ENCODE measurements around the gene S1PR1.

Gene S1PR1

DNA sequence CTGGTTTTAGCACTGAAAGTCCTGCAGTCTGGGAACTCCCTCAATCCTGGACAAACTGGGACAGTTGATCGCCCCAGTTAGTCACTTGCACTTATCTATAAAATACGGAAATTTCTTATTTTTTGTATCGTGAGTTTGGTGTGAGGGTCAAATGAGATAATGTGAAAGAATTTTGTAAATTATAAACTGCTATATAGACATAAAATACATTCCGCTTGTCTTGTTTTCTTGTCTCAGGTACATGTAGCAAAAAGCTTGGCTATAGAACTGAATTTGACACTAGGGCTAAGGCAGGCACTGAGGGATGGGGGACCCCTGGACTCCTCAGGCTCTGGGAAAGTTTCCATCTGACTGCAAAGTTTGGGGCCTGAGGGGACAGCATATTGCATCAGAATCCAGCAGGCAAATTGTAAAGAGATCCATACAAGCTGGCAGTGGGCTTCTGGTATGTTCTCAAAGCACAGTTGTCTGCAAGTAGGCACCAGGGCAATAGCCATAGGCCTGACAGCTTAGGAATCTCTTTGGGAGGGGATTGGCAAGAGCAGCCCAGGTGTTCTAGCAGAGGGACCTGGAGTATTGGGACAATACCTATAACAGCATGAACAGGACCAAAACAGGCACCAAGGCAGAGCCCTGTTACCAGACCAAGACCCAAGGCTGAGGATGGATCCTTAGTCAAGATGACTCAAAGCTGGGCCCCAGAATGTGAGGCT is 44.3 kb downstream of the S1PR1 start:
- no peak for DNase-seq

DNA sequence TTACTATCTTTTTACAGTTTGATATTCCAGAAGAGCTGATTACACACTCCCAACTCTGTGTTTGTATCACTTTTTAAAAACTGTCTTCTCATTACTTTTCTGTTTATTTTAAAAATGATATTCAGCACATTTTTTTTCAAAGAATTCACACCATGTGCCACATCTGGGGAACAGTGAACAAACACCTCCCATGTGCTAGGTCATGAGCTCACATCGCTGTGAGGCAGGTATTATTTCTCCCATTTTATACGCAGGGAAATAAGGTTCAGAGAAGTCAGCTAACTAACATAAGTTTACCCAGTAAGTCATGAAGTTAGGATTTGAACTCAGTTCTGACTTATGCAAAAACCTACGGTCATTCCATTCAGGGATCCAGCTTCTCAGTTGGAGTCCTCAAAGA is 44.9 kb downstream of the S1PR1 start:
- no peak for DNase-seq

DNA sequence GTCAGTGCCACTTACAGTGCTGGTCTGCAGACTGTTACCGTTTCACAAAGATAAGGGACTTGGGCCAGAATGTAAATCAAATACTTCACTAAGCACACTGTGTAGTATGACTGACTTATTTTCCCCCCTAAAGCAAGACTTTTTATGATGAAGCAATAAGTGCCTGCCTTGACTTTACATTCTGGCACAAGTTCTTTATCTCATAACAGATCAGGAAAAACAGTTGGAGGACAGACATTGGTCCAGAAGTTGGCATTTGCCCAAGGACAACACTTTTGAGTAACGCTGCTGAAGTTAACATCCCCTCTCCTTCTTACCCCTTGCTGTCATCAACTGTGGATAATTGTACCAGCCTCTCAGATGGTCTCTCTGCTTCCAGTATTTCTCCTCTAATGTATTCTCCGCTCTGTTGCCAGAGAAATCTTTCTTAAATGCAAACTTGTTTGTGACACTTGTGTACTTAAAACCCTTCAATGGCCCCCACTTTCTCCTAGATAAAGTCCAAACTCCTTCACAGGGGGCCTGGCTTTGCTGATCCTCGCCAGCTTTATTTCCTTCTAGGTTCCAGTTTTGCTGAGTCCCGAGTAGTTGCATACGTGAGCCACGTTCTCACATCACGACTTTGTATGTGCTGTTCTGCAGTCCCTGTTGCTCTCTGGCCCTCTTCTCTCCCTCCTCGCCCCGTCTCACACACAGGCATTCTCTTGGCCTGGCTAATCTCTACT is 45.7 kb downstream of the S1PR1 start:
- DNase-seq = peak; percentile 49

DNA sequence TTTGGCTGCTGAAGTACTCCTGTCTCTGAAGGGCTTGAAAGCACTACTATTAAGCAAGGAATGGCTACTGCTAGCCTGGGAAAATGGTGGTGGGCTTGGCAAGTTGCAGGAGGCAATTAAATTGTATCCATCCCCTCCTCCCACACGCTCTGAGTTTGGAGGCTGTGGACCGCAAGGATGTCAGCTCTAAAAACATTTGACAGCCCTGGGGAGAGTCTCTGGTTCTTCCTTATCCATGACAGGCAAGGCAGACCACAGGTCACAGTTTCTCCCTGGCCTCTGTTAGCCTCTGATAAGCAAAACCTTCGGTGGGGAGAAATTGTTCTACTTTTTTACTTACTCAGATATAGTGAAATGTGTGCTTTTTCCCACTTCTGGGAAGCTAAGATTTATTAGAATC is 46.6 kb downstream of the S1PR1 start:
- no peak for DNase-seq

DNA sequence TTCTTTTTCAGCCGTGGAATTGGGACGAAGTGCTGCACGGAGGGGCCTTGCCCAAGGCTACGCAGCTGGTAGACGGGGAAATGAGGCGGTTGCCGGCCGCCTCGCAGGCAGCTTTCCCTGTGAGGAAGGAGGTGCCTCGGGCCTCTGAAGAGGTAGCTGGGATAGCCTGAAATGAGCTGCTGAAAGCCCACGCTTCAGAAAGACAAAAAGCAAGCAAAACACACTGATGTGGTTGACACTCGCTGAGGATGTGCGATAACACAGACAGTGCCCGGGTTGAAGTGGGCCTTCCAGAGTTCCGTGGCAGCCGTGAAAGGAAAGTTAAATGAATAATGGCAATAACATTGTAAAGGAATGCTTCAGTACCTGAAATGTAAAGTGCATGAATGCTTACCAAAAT is 47.2 kb downstream of the S1PR1 start:
- DNase-seq = no peak

DNA sequence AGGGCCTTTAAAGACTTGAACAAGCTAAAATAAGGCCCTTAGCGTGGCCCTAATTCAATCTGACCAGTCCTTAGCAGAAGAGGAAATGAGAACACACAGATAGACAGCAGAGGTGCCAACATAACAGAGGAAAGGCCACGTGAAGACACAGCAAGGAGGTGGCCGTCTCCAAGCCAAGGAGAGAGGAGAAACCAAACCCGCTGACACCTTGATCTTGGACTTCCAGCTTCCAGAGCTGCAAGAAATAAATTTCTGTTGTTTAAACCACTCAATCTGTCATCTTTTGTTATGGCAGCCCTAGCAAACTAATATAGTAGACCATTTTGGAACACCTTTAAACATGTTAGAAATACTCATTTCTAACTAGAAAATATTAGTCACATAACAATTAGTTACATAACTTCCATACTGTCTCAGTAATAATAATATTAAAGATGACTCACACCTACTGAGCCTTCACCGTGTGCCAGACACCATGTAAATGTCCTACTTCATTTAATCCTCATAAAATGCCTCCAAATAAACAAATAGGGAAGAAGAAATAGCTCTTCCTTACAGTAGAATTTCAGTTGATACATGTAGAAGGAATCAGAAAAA is 47.9 kb downstream of the S1PR1 start:
- DNase-seq = no peak

DNA sequence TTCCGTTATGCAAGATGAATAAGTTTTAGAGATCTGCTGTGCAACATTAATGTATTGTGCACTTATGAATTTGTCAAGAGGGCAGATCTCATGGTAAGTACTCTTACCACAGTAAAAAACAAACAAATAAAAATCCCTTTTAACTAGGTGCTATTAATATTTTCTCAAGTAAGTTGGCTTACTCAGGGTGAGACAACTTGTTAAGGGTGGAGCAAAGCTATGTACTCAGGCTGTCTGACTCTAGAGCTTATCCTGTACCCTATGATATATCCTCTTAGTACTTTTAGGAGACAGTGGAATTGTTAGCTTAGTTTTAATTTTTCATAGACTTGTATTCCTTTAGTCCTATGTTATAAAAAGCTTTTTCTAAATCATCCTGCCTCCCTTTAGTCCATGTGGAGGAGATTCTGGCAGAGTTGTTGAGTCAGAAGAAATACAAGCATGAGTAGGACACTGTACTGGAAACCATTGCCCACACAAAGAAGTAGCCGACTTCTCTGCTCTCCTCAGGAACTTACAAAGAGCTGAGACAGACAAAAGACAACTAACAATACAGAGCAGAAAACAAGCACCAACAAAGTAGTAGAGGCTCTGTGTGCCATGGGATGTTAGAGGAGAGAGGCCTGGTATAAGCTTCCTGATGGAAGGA is 49.2 kb downstream of the S1PR1 start:
- no peak for DNase-seq

DNA sequence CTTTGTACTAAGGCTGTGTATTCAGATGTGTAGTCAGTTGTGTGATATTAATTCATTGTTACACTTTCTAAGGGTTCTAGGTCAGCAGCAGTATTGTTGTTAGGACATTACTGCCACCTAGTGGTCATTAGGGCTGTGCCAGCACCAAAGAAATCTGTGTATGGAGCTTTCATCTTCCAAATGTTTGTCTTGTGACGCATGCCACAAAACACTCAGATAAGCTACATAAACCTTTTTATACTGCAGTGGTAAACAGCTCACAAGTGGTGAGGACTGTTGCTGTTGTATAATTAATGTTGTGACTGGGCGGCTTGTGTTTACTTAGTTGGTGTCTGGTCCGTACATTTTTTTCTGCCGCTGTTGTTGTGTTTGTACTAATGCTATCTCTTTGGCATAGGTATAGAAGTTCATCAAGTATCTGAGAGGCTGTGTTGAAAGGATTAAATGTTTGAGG is 51.7 kb downstream of the S1PR1 start:
- DNase-seq = peak; percentile 83

DNA sequence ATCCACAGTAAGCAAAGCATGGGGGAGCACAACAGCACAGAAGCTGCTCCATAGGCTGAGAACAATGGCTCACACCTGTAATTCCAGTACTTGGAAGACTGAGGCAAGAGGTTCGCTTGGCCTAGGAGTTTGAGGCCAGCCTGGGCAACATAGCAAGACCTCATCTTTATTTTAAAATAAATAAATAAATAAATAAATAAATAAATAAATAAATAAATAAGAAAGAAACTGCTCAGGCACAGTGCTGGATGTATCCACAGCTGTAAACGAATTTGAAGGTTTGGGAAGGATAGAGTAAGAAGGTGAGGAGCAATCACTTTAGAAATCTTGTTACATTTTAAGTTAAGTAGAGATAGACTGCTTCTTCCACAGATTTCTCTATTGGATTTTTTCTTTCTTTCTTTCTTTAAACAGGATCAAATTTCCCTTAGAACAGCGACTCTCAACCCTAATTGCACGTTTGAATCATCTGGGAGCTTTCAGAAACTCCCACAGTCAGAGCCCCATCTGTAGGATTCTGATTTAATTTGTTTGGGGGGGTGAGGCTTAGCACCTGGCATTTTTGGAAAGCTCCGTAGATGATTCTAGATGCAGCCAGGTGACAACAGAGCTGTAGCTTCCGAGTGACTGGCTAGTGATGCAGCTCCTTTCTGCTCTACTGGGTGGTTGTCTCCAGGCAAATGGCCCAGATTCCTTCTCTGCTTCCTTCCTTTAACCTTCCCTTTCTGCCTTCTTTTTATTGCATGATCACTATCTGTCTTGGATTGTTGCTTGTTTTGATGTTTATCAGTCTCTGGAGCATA is 53.5 kb downstream of the S1PR1 start:
- no peak for DNase-seq
